ENCODE results near the gene KCNH3. TPM values are rescaled to one million over a fixed set of nuclear protein-coding genes. Genes with fewer than 3 reads are reported as not detected.
"Not testable (repeated sequence)": the region's sequence is repeated elsewhere in the genome, so short reads cannot be mapped to it uniquely, and the experiment has no call there.

Gene KCNH3
- total RNA-seq, 5 donors from 2014 or later (not counting 1 experiment from before 2014, with no cell fraction given): 3.4 to 8.0 (median 5.5) TPM

- not testable (repeated sequence) for H3K36me3 ChIP-seq (ENCODE audit: control insufficient read depth in 2 of 2, extremely low read depth in 1 of 2, insufficient read depth in 1 of 2, low read length in 1 of 2); H3K4me1 Mint-ChIP-seq; H3K9me3 ChIP-seq; H3K4me3 ChIP-seq (ENCODE audit: control insufficient read depth in 1 of 2, extremely low read depth in 1 of 2, low read length in 1 of 2); H3K27ac ChIP-seq (ENCODE audit: low read length); H3K27ac Mint-ChIP-seq; H3K36me3 Mint-ChIP-seq; ATAC-seq (replicated peaks in 1 of 4); DNase-seq; H3K9me3 Mint-ChIP-seq; H3K4me3 Mint-ChIP-seq; H3K27me3 Mint-ChIP-seq
- peaks cover 6 to 19% of the 10 kb centered on the region in 2 experiments for H3K27me3 ChIP-seq (replicated peaks in 1 of 2; ENCODE audit: control insufficient read depth in 2 of 2, extremely low read depth in 1 of 2, insufficient read depth in 2 of 2, low read length in 1 of 2)
- peaks cover 2 to 11% of the 10 kb centered on the region in 2 experiments for H3K4me1 ChIP-seq (ENCODE audit: control insufficient read depth in 1 of 2, extremely low read depth in 1 of 2, insufficient read depth in 2 of 2, low read length in 2 of 2)
- POLR2A ChIA-PET: interaction anchor here in 1 of 2 donors (0.6 kb wide), 1 partner anchor 22 kb away, joined by 5 read pairs; no protein-coding TSS in a partner anchor
- no CpG with 5 or more reads among the region's 5 CpGs for WGBS (ENCODE audit: insufficient coverage)
- CTCF ChIA-PET: interaction anchor here in 1 of 2 donors (0.9 kb wide), 1 partner anchor 20 kb away, joined by 3 read pairs; no protein-coding TSS in a partner anchor
Observed at GRCh38 chr12:49534122-49534521, 4.7 kb upstream of the KCNH3 start.

GRCh38 chr12:49534731-49535278, 4.0 kb upstream of the KCNH3 start:
- Histone ChIP-seq H3K27me3 (replicated peaks in 1 of 2; ENCODE audit: control insufficient read depth in 2 of 2, extremely low read depth in 1 of 2, insufficient read depth in 2 of 2, low read length in 1 of 2) (peaks cover 6 to 25% of the 10 kb centered on the region in 2 experiments), H3K36me3 (ENCODE audit: control insufficient read depth in 2 of 2, extremely low read depth in 1 of 2, insufficient read depth in 1 of 2, low read length in 1 of 2) (no peaks in the 10 kb centered on the region), H3K27ac (ENCODE audit: low read length) (no peak overlapping the region), H3K9me3 (no peaks in the 10 kb centered on the region), H3K4me1 (ENCODE audit: control insufficient read depth in 1 of 2, extremely low read depth in 1 of 2, insufficient read depth in 2 of 2, low read length in 2 of 2) (peaks cover 6 to 18% of the 10 kb centered on the region in 2 experiments), H3K4me3 (ENCODE audit: control insufficient read depth in 1 of 2, extremely low read depth in 1 of 2, low read length in 1 of 2) (no peak overlapping the region)
- no peaks in the 10 kb centered on the region for H3K36me3 Mint-ChIP-seq
- H3K27me3 Mint-ChIP-seq: peaks cover 0 to 6% of the 10 kb centered on the region in 2 donors
- POLR2A ChIA-PET: interaction anchor here in 1 of 2 donors (0.6 kb wide), 1 partner anchor 22 kb away, joined by 5 read pairs; no protein-coding TSS in a partner anchor
- no peak overlapping the region for H3K4me3 Mint-ChIP-seq
- H3K27ac Mint-ChIP-seq: no peak overlapping the region
- DNase-seq: no peak
- no peaks in the 10 kb centered on the region for H3K9me3 Mint-ChIP-seq
- peaks cover 7 to 11% (median 7%) of the 10 kb centered on the region in 3 donors for H3K4me1 Mint-ChIP-seq
- WGBS (ENCODE audit: insufficient coverage): 100% methylated on average over 1 of the region's 13 CpGs
- CTCF ChIA-PET: interaction anchor here in 1 of 2 donors (1.4 kb wide), 1 partner anchor 20 kb away, joined by 5 read pairs; no protein-coding TSS in a partner anchor
- no peak for ATAC-seq (replicated peaks in 1 of 4)

GRCh38 chr12:49535921-49536525, 2.8 kb upstream of the KCNH3 start:
- no peak overlapping the region for H3K4me3 Mint-ChIP-seq
- peaks cover 6 to 32% of the 10 kb centered on the region in 2 experiments for H3K27me3 ChIP-seq (replicated peaks in 1 of 2; ENCODE audit: control insufficient read depth in 2 of 2, extremely low read depth in 1 of 2, insufficient read depth in 2 of 2, low read length in 1 of 2)
- peaks cover 0 to 8% of the 10 kb centered on the region in 2 donors for H3K27me3 Mint-ChIP-seq
- H3K4me1 Mint-ChIP-seq: peaks cover 13 to 21% (median 19%) of the 10 kb centered on the region in 3 donors
- H3K4me3 ChIP-seq (ENCODE audit: control insufficient read depth in 1 of 2, extremely low read depth in 1 of 2, low read length in 1 of 2): no peak overlapping the region
- WGBS (ENCODE audit: insufficient coverage): 96% methylated on average over 4 of the region's 6 CpGs
- H3K36me3 ChIP-seq (ENCODE audit: control insufficient read depth in 2 of 2, extremely low read depth in 1 of 2, insufficient read depth in 1 of 2, low read length in 1 of 2): no peaks in the 10 kb centered on the region
- no peak overlapping the region for H3K27ac ChIP-seq (ENCODE audit: low read length)
- H3K4me1 ChIP-seq (ENCODE audit: control insufficient read depth in 1 of 2, extremely low read depth in 1 of 2, insufficient read depth in 2 of 2, low read length in 2 of 2): peaks cover 6 to 27% of the 10 kb centered on the region in 2 experiments
- ATAC-seq (replicated peaks in 1 of 4) (no peak), DNase-seq (no peak)
- H3K9me3 Mint-ChIP-seq: no peaks in the 10 kb centered on the region
- ChIA-PET CTCF (interaction anchor here in 1 of 2 donors (1.4 kb wide), 1 partner anchor 22 kb away, joined by 5 read pairs; no protein-coding TSS in a partner anchor), POLR2A (interaction anchor here in 1 of 2 donors (0.6 kb wide), 1 partner anchor 175 kb away, joined by 3 read pairs; no protein-coding TSS in a partner anchor)
- no peak overlapping the region for H3K27ac Mint-ChIP-seq
- H3K36me3 Mint-ChIP-seq: no peaks in the 10 kb centered on the region
- H3K9me3 ChIP-seq: no peaks in the 10 kb centered on the region

GRCh38 chr12:49536526-49537071, 2.2 kb upstream of the KCNH3 start:
- H3K4me3 ChIP-seq (ENCODE audit: control insufficient read depth in 1 of 2, extremely low read depth in 1 of 2, low read length in 1 of 2): no peak overlapping the region
- Mint-ChIP-seq H3K4me3 (peak overlapping the region in 2 of 3 donors; percentile 28 to 78), H3K27me3 (peaks cover 0 to 8% of the 10 kb centered on the region in 2 donors), H3K9me3 (no peaks in the 10 kb centered on the region), H3K36me3 (no peaks in the 10 kb centered on the region), H3K4me1 (peaks cover 17 to 25% (median 25%) of the 10 kb centered on the region in 3 donors), H3K27ac (peak overlapping the region in 1 of 2 donors; percentile 8)
- DNase-seq (no peak), ATAC-seq (replicated peaks in 1 of 4) (no peak)
- H3K36me3 ChIP-seq (ENCODE audit: control insufficient read depth in 2 of 2, extremely low read depth in 1 of 2, insufficient read depth in 1 of 2, low read length in 1 of 2): no peaks in the 10 kb centered on the region
- H3K27me3 ChIP-seq (replicated peaks in 1 of 2; ENCODE audit: control insufficient read depth in 2 of 2, extremely low read depth in 1 of 2, insufficient read depth in 2 of 2, low read length in 1 of 2): peaks cover 6 to 32% of the 10 kb centered on the region in 2 experiments
- no peak overlapping the region for H3K27ac ChIP-seq (ENCODE audit: low read length)
- 13% methylated on average over 1 of the region's 3 CpGs for WGBS (ENCODE audit: insufficient coverage)
- no peaks in the 10 kb centered on the region for H3K9me3 ChIP-seq
- H3K4me1 ChIP-seq (ENCODE audit: control insufficient read depth in 1 of 2, extremely low read depth in 1 of 2, insufficient read depth in 2 of 2, low read length in 2 of 2): peaks cover 6 to 28% of the 10 kb centered on the region in 2 experiments
- ChIA-PET POLR2A (interaction anchor here (0.6 kb wide), 3 partner anchors 174 to 346 kb away, joined by 3 to 6 read pairs (median 4); no protein-coding TSS in a partner anchor), CTCF (no interaction called here)

- peaks cover 6 to 32% of the 10 kb centered on the region in 2 experiments for H3K27me3 ChIP-seq (replicated peaks in 1 of 2; ENCODE audit: control insufficient read depth in 2 of 2, extremely low read depth in 1 of 2, insufficient read depth in 2 of 2, low read length in 1 of 2)
- H3K36me3 Mint-ChIP-seq: no peaks in the 10 kb centered on the region
- H3K4me3 ChIP-seq (ENCODE audit: control insufficient read depth in 1 of 2, extremely low read depth in 1 of 2, low read length in 1 of 2): peak overlapping the region; percentile 26 to 60
- H3K9me3 ChIP-seq: no peaks in the 10 kb centered on the region
- H3K4me3 Mint-ChIP-seq: peak overlapping the region; percentile 78 to 83 (median 78)
- no peaks in the 10 kb centered on the region for H3K36me3 ChIP-seq (ENCODE audit: control insufficient read depth in 2 of 2, extremely low read depth in 1 of 2, insufficient read depth in 1 of 2, low read length in 1 of 2)
- H3K9me3 Mint-ChIP-seq: no peaks in the 10 kb centered on the region
- peaks cover 6 to 29% of the 10 kb centered on the region in 2 experiments for H3K4me1 ChIP-seq (ENCODE audit: control insufficient read depth in 1 of 2, extremely low read depth in 1 of 2, insufficient read depth in 2 of 2, low read length in 2 of 2)
- DNase-seq: no peak
- peak overlapping the region in 1 of 2 donors; percentile 8 for H3K27ac Mint-ChIP-seq
- ChIA-PET CTCF (no interaction called here), POLR2A (interaction anchor here (0.6 to 0.7 kb wide), 4 partner anchors 32 to 345 kb away, joined by 4 to 6 read pairs (median 4); no protein-coding TSS in a partner anchor)
- 5% methylated on average over 3 of the region's 13 CpGs for WGBS (ENCODE audit: insufficient coverage)
- H3K27me3 Mint-ChIP-seq: peaks cover 0 to 8% of the 10 kb centered on the region in 2 donors
- H3K27ac ChIP-seq (ENCODE audit: low read length): no peak overlapping the region
- H3K4me1 Mint-ChIP-seq: peaks cover 18 to 27% (median 26%) of the 10 kb centered on the region in 3 donors
- no peak for ATAC-seq (replicated peaks in 1 of 4)
Observed at GRCh38 chr12:49537231-49537751, 1.5 kb upstream of the KCNH3 start.
